Peyer's patch (tissue), 4 donors: Measurements from ENCODE around the gene FLT1.

Experiments used
- POLR2A ChIP-seq, 2 donors: fragments of 450-650 bp; IDR thresholded peaks; one replicate each; pipeline ENCODE4 v1.5.1; 2017; ENCODE audit warnings: antibody characterized with exemption in 2 of 2, mild to moderate bottlenecking in 2 of 2, moderate library complexity in 2 of 2
- TF ChIP-seq, protein P1 (sequence below), 6 experiments: fragments of 450-650 bp in 4 of 6; fragments of 200-600 bp in 2 of 6; sonication (generic) in 1 of 6; IDR thresholded peaks; one replicate each; pipeline ENCODE4 v1.5.1; 2017 to 2019; ENCODE audit warnings: antibody characterized with exemption in 6 of 6, mild to moderate bottlenecking in 3 of 6, moderate library complexity in 1 of 6

DNA sequence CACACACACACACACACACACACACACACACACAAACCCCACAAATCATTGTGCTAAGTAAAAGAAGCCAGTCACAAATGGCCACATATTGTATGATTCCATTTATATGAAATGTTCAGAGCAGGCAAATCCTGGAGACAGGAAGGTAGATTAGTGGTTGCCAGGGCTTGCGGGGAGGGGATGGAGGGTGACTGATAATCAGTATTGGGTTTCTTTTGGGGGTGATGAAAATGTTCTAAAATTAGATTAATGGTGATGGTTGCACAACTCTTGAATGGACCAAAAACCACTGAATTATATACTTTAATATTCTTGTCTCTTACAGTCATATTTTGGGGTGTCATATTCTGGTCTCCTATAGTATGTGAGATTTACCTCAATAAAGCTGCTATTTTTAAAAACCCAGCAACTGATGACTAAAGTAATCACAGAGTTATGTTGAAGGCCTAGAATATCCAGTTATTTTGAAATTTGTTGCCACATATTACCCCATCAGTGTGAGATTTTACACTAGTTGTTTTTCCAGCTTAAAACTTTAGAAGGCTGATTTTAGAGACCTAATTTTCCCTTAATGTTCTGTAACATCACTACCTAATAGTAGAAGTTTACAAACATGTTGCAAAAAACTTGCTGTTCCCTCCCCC is 20.3 kb downstream of the FLT1 start:
- TF ChIP-seq POLR2A (IDR thresholded peaks at IDR 0.05): no peak
- TF ChIP-seq, protein P1, sequence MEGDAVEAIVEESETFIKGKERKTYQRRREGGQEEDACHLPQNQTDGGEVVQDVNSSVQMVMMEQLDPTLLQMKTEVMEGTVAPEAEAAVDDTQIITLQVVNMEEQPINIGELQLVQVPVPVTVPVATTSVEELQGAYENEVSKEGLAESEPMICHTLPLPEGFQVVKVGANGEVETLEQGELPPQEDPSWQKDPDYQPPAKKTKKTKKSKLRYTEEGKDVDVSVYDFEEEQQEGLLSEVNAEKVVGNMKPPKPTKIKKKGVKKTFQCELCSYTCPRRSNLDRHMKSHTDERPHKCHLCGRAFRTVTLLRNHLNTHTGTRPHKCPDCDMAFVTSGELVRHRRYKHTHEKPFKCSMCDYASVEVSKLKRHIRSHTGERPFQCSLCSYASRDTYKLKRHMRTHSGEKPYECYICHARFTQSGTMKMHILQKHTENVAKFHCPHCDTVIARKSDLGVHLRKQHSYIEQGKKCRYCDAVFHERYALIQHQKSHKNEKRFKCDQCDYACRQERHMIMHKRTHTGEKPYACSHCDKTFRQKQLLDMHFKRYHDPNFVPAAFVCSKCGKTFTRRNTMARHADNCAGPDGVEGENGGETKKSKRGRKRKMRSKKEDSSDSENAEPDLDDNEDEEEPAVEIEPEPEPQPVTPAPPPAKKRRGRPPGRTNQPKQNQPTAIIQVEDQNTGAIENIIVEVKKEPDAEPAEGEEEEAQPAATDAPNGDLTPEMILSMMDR (IDR thresholded peaks at IDR 0.05): no peak
